Bone marrow (tissue), 2 donors: ENCODE data around the gene RAD51B.

Experiments
- DNase-seq, 2 donors: peaks; one replicate each; lab custom pipeline; 2025; lab: John Stamatoyannopoulos, UW

RAD51B gene

DNA sequence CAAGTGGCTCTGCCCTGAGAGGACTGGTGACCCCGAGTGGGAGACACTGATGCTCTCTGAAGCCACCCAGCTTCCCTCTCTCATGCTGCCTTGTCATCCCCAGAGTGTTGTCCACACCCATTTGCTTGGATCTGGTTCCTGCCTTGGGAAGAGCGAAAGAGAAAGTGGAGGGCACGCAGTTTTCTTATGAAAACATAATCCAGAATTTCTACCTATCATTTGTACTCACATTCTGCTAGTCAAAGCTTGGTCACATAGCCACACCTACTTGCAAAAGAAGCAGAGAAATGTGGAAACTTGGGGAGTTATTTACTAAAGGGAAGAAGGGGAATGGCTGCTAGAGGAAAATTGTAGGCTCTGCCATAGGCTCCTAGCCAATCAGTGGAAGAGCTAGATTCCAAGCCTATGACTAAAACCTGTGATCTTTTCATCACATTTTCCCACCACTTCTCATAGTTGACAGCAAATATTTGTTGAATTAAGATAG, 647.0 kb downstream of the RAD51B start:
- DNase-seq, result no peak

GRCh38 chr14:68467425-68467824, 647.8 kb downstream of the RAD51B start:
- no peak for DNase-seq

DNA sequence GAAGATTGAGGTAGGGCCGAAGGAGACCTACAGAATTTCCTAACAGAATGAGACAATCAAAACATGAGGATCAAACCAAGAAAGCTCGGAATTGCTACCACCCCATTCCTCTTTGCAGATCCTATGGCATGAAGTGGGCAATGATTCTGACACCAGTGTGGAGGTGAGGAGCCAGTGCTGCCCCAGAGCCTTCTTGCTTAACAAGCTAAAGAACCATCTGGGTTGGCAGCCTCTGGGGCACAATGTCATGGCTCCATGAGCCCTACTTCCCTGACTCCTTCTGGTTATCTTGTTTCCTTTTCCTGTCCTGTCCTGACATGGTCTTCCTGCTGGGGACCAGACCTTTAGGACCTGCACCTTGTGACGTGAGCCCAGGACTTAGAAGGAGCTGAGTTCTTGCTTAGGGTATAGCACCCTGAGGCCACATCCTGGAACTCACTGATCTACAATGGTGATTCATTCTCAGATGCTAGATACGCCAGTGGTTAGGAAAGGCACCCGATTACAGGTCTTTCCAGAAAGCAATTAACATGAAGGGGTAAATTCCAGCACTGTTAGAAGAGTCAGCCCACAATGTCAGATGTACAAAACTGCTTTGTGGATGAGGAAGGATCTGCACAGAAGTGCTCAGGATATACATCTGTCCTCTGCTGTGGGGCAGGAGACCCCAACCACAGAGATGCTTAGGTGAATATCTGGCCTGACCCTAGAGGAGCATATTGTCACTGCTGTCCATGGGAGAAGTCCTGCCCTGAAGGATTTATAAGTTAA, 649.0 kb downstream of the RAD51B start:
- DNase-seq, result no peak

DNA sequence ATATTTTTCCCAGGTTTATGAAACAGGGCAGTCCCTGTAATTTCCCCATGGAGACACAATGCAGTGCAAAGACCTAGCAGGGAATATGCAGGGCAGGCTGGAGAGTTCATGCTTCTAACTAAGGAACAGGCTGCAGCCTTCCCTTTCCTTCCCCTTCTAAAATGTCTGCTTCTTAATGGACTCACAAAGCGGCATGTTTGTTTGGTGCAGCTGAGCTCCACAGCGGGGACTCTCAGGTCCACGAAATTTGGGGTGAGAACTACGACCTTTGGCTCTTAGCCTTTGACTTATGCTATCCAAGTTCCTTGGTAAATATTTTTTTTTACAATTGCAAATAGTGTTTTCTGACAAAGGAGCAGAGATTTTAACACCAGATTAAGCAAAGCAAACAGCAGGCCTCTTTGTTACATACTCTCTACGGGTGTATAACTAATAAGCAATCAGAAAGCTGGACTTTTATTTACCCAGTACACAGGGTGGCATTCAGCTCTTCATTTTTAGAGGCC, 649.7 kb downstream of the RAD51B start:
- no peak for DNase-seq

DNA sequence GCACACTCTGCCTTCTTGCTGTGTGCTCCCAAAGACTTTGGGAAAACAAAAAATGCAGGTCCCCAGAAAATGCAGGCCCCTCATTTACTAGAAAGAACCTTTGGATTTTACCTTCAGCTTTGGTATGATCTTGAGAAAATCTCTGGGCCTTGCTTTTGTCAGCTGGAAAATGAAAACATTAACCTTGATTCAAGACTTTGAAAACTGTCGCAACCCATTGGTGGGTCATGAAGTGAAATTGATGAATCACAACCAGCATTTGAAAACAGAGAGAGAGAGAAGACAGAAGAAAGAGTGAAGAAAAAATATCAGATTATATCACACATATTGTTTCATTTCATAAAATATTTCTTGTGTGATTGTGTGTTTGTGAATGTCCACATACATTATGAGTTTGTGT, 650.8 kb downstream of the RAD51B start:
- no peak for DNase-seq

DNA sequence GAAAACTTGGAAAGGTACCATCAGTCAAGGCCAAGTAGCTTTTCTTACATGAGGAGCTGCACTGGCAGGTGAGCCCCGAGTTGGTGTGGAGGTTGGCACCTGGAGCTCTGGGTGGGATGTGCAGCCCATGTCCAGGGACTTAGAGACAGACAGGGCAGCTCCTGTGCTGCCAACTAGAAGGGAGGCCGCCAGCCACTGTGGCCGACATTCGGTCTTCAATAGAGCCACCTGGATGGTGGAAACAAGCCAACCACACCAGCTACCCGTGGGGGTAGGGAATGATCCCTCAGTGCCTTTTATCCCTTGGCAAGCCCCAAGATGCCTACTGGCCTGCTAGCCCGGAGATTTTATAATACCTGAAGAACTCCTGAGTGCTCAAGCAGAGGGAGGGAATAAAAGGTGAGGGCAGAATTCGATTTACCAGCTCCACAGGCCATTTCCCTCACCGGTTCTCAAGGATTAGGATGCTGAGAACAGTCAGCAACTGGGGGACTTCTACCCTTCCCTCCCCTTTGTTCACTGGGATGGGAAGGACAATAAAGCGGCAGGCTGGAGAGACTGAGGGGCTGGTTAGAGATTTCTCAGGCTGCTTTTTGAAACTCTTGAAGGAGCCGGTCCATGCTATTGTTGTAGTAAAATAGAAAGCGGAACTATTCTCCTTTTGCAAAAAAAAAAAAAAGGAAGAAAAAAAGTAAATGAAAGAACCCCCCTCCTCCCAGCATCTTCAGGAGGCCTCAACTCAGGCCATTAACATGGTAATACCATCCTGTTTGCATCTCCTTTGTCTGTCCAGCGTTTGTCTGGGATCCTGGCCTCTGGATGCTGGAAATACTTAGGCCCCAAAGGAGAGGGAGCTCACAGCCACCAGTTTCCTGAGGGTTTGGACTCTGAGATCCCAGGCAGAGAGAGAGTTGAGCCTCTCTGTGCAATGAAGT, 651.7 kb downstream of the RAD51B start:
- no peak for DNase-seq

- no peak for DNase-seq
Observed at GRCh38 chr14:68471964-68472508, 652.5 kb downstream of the RAD51B start.

GRCh38 chr14:68473069-68473468, 653.5 kb downstream of the RAD51B start:
- no peak for DNase-seq

DNA sequence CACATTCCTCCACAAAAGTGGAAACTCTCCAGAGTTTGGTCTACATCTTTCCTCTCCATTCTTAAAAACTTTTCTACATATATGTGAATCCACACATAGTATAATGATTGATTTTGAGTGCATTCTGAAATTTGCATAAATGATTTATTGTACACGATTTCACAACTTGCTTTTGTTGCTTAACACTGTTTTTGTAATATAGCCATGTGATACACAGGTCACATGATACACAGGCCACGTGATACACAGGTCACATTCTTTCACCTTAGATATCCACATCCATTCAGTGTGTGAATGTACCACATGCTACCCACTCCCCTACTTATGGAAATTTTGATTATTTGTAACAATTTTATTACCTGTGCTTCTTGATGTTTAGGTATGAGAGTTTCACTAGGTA, 654.2 kb downstream of the RAD51B start:
- no peak for DNase-seq

DNA sequence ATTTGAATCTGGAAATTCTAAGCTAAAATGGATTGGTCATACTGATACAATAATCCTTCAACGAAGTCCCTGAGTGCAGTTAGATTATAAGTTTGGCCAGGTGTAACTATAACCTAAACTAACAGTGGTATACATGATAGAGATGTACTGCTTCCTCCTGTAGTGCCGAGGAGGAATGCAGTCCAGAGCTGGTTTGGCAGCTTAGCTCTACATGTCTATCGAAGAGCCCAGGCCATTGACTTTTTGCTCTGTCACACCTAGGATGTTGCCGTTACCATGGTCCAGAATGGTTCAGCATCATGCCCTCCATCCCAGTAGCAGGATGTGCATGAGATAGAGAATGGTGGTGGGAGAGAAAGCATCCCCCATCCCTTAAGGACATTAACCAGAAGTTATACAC, 655.2 kb downstream of the RAD51B start:
- DNase-seq, result no peak

DNA sequence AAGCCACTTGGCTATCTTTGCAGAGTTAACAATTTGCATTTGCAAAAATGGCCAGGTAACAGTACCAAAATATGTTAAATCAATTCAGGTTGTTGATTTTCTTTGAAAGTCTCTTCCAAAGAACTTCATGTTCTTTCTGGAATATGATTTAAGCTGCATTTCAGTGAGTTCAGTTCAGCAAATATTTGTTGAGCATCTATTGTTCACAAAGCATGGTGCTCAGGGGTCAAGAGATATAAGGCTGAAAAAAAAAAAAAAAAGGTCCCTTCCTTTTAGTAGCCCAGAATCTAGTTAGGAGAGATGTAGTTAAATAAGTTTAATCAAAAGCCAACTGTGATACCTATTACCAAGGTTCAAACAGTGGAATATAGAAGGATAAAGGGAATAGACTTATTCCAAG, 656.2 kb downstream of the RAD51B start:
- no peak for DNase-seq

GRCh38 chr14:68476212-68477109, 656.9 kb downstream of the RAD51B start:
- DNase-seq, result no peak

- DNase-seq, result no peak
Observed at GRCh38 chr14:68477110-68477455, 657.5 kb downstream of the RAD51B start.

- DNase-seq, result no peak
Observed at GRCh38 chr14:68477461-68478085, 658.0 kb downstream of the RAD51B start.

DNA sequence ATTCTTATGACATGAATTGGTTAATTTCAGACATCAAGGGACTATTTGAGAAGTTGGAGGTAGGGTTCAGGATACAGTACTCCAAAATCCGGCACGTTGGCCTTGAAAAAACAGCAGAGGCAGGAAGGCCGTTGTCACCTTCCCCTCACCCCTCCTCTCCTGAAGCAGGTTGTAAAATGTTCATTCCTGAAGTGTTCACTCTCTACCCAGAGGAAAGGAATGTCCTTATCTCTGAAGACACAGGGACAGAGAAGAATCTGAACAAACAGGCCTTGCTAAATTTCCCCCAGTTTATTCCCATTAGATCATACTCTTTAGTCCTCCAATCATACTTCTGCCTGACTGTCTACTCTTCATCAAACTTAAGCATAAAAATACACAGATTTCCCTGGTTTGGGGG, 659.7 kb downstream of the RAD51B start:
- no peak for DNase-seq

- DNase-seq, result no peak
Observed at GRCh38 chr14:68482018-68482417, 662.4 kb downstream of the RAD51B start.

- DNase-seq, result no peak
Observed at GRCh38 chr14:68482772-68483395, 663.3 kb downstream of the RAD51B start.

DNA sequence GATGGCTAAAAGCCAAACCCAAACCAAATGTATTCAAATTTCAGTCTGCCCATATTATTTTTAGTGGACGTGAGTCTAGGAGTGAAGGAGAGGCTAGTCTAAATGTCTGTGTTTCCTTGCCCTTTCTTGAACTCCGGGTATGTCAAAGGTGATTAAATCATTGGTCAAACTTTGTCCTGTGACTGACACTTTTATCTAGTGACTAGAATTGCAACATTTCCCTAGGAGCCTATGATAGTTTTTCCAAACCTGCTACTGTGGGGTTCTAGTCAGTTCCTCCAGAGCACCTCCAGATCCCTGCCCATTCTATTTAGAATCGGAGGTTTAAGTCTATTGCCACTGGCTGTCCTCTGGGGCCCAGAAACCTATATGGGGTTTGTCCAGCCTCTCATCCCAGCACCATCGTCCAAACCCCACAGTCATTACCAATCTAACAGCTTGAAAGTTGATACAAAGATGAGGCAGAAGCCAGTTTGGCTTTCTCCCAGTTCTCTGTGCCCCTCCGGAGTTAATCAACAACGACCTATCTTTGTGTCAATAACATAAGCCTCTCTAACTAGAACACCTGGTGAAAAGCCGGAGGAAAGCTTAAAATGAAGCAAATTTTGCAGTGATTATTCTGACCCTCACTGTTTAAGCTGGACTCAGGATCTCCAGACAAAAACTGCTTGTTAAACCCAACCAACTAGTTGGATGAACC, 666.6 kb downstream of the RAD51B start:
- DNase-seq, result no peak

GRCh38 chr14:68486809-68487208, 667.2 kb downstream of the RAD51B start:
- DNase-seq, result no peak
